GM19397 (cell line): Measurements from ENCODE around the gene SSH2.
"Not testable (repeated sequence)": the region's sequence is repeated elsewhere in the genome, so short reads cannot be mapped to it uniquely, and the experiment has no call there.

ENCODE experiments used
- ATAC-seq: cut with Tn5 transposase; IDR thresholded peaks from one replicate; pipeline ENCODE4 v1.9.1; 2021; ENCODE audit warnings: mild to moderate bottlenecking, moderate library complexity; ENCODE audit not compliant: unreplicated experiment

The SSH2 gene

DNA sequence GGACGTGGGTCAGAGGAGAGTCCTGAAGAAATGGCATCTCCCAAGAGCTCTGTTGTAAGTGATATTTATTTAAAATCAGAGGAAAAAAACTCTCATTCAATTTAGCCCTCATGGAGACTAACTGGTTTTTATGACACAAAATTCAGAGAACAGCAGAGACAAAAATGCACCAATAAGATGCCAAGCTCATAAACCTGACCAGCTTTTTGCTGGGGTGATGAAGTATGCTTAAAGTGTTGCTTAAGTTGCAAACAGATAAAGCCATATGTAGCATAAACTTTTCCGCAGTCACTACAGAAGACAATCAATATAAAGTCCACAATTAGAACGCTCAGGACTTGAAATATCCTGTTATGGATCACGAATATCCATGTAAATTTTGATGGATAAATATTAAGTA, 183.4 kb downstream of the SSH2 start:
- no peak for ATAC-seq

DNA sequence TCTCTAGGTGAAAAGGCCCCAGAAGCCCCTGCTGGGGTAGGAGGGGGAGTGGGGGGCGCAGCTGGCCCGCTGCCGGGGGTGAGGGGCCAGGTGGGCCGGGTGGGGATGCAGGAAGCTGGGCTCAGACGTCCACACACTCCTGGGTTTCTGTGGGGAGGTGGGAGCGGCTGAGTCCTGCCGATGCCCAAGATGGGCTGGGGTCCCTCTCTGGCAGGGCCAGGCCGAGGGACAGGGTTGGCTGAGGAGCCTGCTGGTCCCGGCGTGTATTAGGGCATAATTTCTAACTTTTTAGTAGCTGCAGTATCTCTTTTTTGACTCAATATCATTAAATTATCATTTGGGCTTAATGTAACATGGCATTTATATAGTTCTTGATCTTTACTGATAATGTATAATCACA, 185.9 kb downstream of the SSH2 start:
- no peak for ATAC-seq

DNA sequence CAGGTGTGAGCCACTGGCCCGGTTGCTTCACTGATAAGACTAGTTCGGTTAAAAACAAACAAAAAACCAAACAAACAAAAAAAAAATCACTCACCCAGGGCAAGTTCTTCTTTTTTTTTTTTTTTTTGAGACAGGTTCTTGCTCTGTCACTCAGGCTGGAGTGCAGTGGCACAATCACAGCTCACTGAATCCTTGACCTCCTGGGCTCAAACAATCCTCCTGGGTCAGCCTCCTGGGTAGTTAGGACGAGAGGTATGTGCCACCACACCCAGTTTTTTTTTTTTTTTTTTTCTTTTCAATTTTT, 187.9 kb downstream of the SSH2 start:
- no peak for ATAC-seq

DNA sequence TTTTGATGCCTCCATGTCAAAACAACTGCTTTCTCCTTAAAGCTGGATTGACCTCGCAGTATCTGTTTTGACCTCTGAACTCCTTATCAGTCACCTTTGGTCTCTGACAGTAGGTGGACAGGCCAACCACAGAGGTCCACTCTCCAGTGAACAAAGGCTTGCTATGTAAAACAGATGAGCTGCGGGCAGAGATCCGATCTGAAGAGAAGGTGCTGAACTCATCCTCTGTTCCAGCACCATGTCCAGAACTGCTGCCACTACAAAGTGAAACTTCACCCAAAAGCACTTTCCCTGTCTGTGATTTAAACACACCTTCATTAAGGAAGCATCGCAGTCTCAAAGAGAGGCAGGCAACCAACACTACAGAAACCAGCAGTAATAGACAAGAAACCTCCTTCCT, 190.0 kb downstream of the SSH2 start:
- ATAC-seq: no peak

DNA sequence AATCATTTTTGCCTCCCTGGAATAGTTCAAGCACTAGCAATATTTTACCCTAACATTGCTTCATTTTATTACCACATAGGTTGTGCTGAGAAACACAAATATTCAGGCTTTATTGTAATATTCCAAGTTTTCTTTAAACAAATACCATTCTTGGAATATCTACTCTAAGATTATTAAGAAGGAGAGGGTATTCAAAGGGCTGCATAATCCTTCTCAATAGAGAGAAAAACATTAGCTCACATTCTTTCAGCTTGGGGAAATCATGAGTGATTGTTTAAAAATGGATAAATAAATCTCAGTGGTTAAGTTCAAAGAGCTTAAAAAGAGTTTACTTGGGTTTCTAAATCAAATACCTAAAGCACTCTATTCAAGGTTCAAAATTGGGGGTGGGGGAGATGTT, 195.4 kb downstream of the SSH2 start:
- no peak for ATAC-seq

DNA sequence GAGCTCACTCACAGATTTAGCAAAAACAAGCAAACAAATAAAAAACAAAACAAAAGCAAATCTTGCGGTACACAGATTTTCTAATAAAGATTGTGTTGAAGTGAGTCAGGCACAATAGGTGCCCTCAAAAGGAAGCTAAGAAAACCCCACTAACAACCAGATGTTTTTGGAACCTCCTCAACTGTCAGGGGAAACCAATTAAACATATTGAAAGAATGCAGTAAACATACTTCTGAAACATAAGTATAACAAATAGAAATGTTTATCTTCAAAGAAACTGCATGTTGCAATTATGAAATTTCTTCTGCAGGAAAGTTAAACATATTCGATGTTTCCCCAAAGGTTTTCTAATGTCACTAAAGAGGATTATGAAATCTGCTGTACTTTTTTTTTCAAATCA, 196.9 kb downstream of the SSH2 start:
- no peak for ATAC-seq

DNA sequence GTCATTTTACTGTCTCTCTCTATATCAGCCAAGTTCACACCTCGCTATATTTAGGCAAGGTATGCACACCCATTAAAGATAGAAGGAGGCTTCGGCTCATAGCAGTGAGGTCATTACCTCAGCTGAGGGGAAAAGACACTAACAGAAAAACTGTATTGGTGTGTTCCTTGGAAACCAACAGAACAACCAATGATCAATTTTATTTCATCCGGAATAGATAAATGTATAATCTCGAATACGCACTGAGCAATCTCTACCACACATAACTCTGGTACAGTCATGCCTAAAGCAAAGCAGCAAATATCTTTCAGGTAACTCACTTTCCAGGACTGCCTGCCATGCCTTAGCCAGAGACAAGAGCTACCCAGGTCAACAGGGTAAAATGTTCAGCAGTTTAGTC, 197.4 kb downstream of the SSH2 start:
- ATAC-seq: no peak

DNA sequence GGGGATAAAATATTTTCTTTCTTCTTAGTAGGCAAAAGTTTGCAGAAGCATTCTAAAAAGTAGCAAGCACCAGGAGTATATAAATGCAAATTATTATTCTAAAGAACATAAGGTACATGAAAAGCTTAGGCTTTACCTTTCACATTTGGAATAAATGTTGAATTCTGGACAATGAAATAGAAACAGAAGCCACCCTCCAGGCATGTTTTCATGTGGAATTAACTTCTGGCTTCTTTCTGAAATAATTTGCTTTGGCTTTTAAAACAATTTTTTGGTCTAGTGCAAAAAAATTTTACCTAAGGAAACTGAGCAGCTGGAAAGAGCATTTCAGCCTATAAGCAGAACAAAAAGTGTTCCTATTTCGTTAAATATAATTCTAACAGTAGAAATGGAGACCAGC, 197.8 kb downstream of the SSH2 start:
- no peak for ATAC-seq

DNA sequence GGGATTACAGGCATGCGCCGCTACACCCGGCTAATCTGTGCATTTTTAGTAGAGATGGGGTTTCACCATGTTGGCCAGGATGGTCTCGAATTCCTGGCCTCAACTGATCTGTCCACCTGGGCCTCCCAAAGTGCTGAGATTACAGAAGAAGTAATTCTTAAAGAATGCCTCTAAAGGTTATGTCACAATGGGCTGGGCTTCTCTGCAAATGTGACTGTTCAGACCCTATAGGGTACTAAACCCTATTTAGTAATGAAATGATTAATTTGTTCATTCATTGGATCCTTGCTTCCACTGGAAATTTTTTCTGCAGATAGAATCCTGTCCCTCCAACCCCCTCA, 198.5 kb downstream of the SSH2 start:
- ATAC-seq: no peak

DNA sequence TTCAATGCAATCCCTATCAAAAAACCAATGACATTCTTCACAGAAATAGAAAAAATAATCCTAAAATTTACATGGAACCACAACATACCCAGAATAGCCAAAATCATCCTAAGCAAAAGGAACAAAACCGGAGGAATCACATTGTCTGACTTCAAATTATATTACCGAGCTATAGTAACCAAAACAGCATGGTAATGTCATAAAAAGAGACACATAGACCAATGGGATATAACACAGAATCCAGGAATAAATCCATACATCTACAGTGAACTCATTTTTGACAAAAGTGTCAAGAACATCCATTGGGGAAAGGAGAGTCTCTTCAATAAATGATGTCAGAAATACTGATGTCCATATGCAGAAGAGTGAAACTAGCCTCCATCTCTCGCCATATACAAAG, 201.5 kb downstream of the SSH2 start:
- no peak for ATAC-seq

DNA sequence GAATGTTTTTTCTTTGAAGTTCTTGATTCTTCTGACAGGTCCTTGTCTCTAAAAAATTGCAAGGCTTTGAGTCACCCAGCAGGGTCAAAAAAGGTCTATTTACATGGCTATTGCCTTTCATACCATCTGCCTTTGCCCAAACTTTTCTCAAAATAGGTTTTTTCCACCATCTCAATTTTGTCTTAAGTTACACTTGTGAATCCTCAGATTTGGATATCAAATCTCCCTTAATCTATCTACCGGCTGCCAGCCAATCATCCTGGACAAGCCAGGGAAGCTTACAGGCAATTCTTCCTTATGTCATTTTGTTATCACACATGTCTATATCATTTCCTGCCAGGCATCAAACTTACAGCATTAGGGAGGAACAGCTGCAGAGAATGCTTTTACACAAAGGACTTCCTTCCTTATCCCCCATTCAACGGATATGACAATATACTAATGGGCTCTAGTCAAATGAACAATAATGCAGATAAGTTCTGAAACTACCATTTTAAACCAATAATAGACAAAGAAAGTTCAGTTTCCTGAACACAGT, 203.2 kb downstream of the SSH2 start:
- ATAC-seq: no peak

DNA sequence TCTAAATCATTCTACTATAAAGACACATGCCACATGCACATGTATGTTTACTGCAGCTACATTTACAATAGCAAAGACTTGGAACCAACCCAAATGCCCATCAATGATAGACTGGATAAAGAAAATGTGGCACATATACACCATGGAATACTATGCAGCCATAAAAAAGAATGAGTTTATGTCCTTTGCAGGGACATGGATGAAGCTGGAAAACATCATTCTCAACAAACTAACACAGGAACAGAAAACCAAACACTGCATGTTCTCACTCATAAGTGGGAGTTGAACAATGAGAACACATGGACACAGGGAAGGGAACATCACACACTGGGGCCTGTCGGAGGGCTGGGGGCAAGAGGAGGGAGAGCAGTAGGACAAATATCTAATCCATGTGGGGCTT, 204.6 kb downstream of the SSH2 start:
- not testable (repeated sequence) for ATAC-seq

DNA sequence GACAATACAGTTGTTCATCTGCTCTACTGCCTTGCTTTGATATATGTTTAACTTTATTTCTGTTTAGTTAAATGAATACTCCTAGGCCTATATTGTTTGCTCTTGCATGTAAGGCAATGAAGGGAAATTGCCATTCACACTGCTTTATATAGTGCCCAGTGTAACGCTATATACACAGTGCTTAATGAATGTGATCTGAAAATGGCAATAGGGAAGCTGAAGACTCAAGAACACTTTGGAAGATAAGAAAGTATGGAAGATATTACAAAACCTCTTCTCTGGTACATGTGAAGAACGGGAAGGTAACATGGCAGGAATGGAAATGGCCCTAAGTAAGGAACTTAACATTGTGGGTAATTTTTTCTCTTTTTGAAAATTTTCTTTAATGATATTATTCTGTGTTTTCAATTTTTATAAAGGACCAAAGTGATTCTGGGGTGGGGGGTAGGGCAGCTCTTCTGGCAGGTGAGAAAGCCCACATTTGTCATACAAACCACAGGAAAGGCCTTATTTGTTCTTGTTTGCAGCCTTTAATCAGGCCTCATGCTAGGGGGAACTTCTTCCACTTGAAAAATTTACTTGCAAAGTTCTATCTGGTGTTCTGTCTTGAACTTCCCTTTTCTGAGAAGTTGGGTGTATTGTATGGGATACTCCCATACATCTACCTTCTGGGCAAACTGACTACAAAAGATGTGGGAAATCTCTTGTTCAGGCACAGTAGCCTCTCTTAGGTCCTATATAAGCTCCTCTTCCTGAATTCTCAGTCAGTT, 206.6 kb downstream of the SSH2 start:
- ATAC-seq: no peak

DNA sequence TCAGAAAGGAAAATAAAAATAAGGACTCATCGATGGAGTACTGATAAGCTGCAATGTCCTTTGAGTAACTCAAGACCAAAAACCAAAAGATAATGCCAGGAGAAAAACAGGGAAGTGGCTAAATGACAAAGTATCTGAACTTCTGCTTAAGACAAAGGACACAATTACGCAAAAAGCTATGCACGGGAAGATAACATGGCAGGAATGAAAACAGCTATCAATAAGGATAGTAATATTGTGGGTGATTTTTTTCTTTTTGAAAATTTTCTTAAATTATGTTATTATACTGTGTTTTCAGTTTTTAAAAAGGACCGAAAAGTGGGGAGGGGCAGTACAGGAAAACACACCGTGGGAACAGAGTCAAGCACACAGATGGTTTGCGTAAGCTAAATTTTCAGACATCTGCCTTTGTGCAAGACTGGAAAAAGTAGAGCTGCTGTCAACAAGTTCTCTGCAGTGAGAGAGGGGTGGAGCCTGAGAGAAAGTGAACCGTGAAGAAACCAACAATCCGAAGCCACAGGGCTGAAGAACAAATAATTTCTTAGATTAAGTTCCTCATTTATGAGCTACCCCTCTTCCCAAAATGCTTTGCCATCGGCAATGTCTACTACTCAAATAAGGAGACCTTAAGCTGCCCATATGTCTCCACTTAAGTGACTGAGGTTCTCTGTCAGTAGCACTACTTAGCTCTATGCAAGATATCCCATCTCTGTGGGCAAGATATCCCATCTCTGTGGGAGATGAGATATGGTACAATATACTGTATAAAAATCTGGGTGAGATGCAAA, 207.4 kb downstream of the SSH2 start:
- peak; percentile 66 for ATAC-seq

DNA sequence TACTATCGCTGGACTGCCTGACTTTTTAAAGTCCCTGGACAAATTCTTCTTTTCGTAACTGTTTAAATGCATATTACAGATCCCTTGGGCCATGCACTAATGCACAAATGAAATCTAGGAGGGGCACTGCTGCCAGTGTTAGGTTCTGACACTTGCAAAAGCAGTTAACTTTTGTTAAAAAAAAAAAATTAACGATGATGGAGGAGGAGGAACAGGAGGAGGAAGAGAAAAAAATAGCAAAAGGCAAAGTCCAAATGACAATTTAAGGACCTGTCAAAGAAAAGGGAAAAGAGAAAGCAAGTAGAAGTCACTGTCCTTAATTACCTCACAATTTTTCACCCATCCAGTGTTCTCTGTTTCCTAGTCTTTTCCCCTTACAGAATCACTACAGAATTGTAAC, 209.5 kb downstream of the SSH2 start:
- ATAC-seq: no peak

DNA sequence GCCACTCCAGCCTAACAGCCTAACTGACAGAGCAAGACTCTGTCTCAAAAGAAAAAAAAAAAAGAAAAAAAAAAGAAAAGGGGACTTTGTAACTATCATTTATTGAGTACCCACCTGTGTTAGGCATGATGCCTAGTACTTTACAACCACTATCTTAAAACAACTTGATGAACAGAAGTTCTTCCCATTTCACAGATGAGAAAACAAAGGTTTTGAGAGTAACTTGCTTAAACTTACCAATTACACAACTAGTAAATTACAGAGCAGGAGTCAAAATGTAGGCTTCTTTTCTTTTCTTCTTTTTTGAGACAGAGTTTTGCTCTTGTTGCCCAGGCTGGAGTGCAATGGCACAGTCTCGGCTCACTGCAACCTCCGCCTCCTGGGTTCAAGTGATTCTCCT, 210.6 kb downstream of the SSH2 start:
- no peak for ATAC-seq

DNA sequence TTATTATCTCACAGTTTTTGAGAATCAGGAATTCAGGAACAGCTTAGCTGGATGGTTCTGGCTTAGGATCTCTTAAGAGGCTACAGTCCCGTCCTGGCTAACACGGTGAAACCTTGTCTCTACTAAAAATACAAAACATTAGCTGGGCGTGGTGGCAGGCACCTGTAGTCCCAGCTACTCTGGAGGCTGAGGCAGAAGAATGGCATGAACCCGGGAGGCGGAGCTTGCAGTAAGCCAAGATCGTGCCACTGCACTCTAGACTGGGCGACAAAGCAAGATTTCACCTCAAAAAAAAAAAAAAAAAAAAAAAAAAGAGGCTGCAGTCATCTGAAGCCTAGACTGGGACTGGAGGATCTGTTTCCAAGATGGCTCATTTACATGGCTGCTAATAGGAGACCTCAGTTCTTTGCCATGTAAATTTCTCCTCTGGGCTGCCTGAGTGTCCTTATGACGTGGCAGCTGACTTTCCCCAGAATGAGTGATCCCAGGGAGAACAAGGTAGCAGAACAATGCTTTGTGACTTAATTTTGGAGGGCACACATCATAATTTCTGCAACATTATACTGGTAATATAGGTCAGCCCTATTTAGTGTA, 211.5 kb downstream of the SSH2 start:
- no peak for ATAC-seq

DNA sequence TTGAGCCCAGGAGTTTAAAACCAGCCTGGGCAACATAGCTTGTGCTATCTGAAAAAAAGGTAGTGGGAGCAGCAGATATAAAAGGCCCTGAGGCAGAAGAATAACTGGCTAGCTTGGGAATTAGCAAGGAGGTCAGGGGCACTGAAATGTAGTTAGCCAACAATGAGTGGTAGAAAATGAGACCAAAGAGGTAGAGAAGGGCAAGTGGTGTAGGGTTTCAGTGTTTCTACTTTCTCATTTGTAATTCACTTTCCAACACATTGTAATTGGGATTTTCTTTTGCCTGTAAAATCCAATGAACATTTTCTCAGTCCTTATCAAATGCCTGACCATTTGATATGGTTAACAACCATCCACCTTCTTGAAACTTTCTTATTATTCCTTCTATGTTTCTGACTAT, 212.2 kb downstream of the SSH2 start:
- no peak for ATAC-seq

DNA sequence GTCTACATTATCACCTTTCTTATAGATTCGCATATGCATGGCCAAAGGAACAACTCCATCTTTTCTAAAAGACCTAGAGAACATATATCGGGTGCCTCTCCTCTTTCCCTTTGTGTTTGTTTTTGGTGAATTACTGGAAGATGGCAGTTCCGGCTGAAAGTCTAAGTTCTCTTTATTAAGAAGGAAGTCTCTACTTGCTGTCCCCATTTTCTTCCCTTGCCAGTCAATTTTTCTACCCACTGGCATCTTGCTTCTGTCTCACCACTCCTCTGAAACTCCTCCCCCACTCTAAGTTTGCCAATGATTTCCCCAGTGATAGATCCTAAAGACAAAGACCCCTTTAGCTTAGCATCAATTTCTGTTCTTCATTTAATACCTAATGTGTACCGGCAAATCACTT, 213.5 kb downstream of the SSH2 start:
- ATAC-seq: no peak

DNA sequence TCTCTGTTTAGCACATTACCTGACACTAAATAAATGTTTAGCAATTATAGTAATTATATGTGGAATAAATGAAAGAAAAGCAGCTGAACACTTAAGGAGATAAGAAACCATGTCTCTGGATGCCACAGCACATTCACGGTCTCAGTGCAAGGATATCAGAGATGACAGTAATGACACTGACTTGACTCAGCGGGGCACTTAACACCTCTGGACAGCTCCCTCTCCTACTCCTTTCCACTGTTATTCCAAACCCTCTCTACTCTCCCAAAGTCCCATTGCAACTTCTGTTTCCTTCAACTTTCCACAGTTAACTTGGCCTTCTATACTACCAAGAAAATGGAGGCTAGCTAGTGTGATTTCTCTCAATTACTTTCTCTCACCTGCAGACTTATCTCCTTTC, 214.3 kb downstream of the SSH2 start:
- no peak for ATAC-seq

DNA sequence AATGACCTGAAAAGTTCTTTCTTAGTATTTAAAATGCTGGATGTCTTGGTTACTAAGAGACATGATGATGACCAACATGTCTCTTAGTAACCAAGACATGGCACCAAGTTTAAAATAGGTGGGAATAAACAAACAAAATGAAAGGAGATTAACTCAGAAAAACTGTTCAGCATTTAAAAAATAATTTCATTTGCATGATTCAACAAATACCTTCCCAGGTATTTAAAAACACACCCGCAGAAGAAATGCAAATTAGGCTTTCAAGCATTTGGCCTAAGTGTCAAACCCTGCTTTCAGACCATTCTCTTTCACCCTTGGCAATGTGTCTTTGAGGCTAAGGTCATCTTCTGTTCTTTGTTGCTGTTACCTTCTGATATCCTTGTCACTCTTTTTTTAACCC, 215.9 kb downstream of the SSH2 start:
- no peak for ATAC-seq

DNA sequence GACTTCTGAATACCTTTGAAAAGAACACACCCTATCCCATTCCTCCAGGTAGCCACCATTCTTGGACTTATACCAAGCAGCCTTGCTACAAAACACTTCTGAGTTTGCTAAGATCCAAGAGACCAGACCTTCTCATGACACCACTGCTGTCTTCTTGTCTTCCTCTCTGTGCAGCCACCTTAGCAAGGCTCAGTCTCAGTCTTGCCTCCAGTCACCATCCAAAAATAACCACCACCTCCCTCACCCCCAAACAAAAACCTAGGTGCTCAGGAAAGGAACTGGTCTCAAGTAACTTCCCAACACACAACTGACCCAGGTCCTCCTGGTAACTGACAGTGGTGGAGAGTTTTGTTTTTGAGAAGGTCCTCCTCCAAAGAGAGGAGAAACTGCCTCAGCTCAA, 216.4 kb downstream of the SSH2 start:
- no peak for ATAC-seq
